Right cardiac atrium (tissue), 5 donors: ENCODE measurements around the gene COL2A1. TPM values are rescaled to one million over a fixed set of nuclear protein-coding genes. Genes with fewer than 3 reads are reported as not detected.

ENCODE experiments used
- ATAC-seq, 2 donors: fragments of 200-7000 bp; cut with Tn5 transposase; one replicate each; pipeline versions ENCODE4 v1.8.0 to v1.9.1; 2020; ENCODE audit warnings: moderate library complexity in 2 of 2, mild to moderate bottlenecking in 1 of 2
- DNase-seq, 3 donors: peaks; one replicate each; pipeline ENCODE4 v3.0.0-alpha.2; 2020
- H3K27ac ChIP-seq: one replicate; pipeline ENCODE4 v1.5.1; 2013; ENCODE audit warnings: mild to moderate bottlenecking, low read length, control low read depth, moderate library complexity
- H3K27me3 ChIP-seq: one replicate; pipeline ENCODE4 v1.6.1; 2013; ENCODE audit not compliant: control insufficient read depth, insufficient read depth
- H3K4me1 ChIP-seq: one replicate; pipeline ENCODE4 v1.6.1; 2013; ENCODE audit warnings: low read length; ENCODE audit not compliant: control insufficient read depth, insufficient read depth
- H3K4me3 ChIP-seq: one replicate; pipeline ENCODE4 v1.5.1; 2013; ENCODE audit warnings: low read length, control low read depth
- H3K9me3 ChIP-seq: one replicate; pipeline ENCODE4 v1.6.1; 2013; ENCODE audit warnings: low read length; ENCODE audit not compliant: control insufficient read depth
- WGBS: extraction: QIAGEN DNeasy Blood & Tissue Kit; methylation state at CpG from one replicate; pipeline ENCODE4 v1.1.7; 2013; 5-methylcytosine and 5-hydroxymethylcytosine counted together
- intact Hi-C, 4 donors: fragments of 100-400 bp; cut with DNase I; formaldehyde crosslinking; loops; one replicate each; pipeline versions ENCODE4 v1.11.0 to v1.14.0; 2022 to 2023
- polyA plus RNA-seq: library from polyadenylated mRNA; stranded (reverse); fragments of 200-250 nt; gene quantifications from one replicate; pipeline ENCODE4 v1.2.3, GENCODE V29; 2013
- total RNA-seq, 4 donors: library from RNA; stranded (reverse); fragmentation: NEBNext Ultra II Directional; extraction: Animal tissue kit (Norgen Biotek cat#: 25700); gene quantifications; one replicate each; pipeline ENCODE4 v1.2.1, GENCODE V29; 2021
- donor health status: healthy with polysubstance abuse.
- donor health status: DM: no; HTN: yes; CAD: no.
- donor health status: DM: no; HTN: no; CAD: no.
- donor health status: DM: no; HTN: yes; CAD: no; lungs with severe emphysema.
- donor health status: DM: yes; HTN: yes; CAD: no.

Gene COL2A1
- total and polyA plus RNA-seq, 5 donors, result 0.07 TPM; not detected in 4

GRCh38 chr12:47987411-47988072 is 16.7 kb downstream of the COL2A1 start:
- peak in 1 of 2 donors; percentile 5 for ATAC-seq
- Histone ChIP-seq H3K27ac (no peak overlapping the region), H3K4me1 (peaks cover 8% of the 10 kb centered on the region), H3K27me3 (no peaks in the 10 kb centered on the region), H3K4me3 (no peak overlapping the region), H3K9me3 (no peaks in the 10 kb centered on the region)
- 76% methylated on average over 14 of the region's 14 CpGs for WGBS
- no peak for DNase-seq
- intact Hi-C loops, result no loop called here

GRCh38 chr12:47986832-47987231 is 17.4 kb downstream of the COL2A1 start:
- WGBS, result 98% methylated on average over 5 of the region's 5 CpGs
- peak in 1 of 3 donors; percentile 14 for DNase-seq
- intact Hi-C loops, result no loop called here
- Histone ChIP-seq H3K27ac (no peak overlapping the region), H3K4me1 (peaks cover 8% of the 10 kb centered on the region), H3K27me3 (no peaks in the 10 kb centered on the region), H3K4me3 (no peak overlapping the region), H3K9me3 (no peaks in the 10 kb centered on the region)
- ATAC-seq, result no peak

GRCh38 chr12:47986291-47986660 is 18.0 kb downstream of the COL2A1 start:
- no peaks in the 10 kb centered on the region for H3K27me3 ChIP-seq
- intact Hi-C loops, result no loop called here

GRCh38 chr12:47985596-47986290 is 18.5 kb downstream of the COL2A1 start:
- ATAC-seq (no peak), DNase-seq (peak in 1 of 3 donors; percentile 25)
- intact Hi-C loops, result no loop called here
- Histone ChIP-seq H3K4me3 (no peak overlapping the region), H3K9me3 (no peaks in the 10 kb centered on the region), H3K27me3 (no peaks in the 10 kb centered on the region), H3K27ac (no peak overlapping the region), H3K4me1 (peaks cover 3% of the 10 kb centered on the region)
- WGBS, result 89% methylated on average over 16 of the region's 16 CpGs

More at GRCh38 chr12:47986291-47986660, 18.0 kb downstream of the COL2A1 start:
- ATAC-seq (no peak), DNase-seq (no peak)
- Histone ChIP-seq H3K4me3 (no peak overlapping the region), H3K27ac (no peak overlapping the region), H3K9me3 (no peaks in the 10 kb centered on the region), H3K4me1 (peaks cover 6% of the 10 kb centered on the region)
- WGBS, result 83% methylated on average over 8 of the region's 8 CpGs

GRCh38 chr12:47984331-47984801 is 19.9 kb downstream of the COL2A1 start:
- H3K4me3 ChIP-seq, result no peak overlapping the region
- H3K27me3 ChIP-seq, result no peaks in the 10 kb centered on the region
- peak in 1 of 3 donors; percentile 15 for DNase-seq
- no peaks in the 10 kb centered on the region for H3K9me3 ChIP-seq
- intact Hi-C loops, result no loop called here
- no peak for ATAC-seq
- 97% methylated on average over 8 of the region's 8 CpGs for WGBS
- H3K4me1 ChIP-seq, result peaks cover 3% of the 10 kb centered on the region
- H3K27ac ChIP-seq, result no peak overlapping the region

- intact Hi-C loops, result no loop called here
- WGBS, result 84% methylated on average over 5 of the region's 5 CpGs
- no peaks in the 10 kb centered on the region for H3K27me3 ChIP-seq
- no peak overlapping the region for H3K27ac ChIP-seq
- peaks cover 3% of the 10 kb centered on the region for H3K4me1 ChIP-seq
- H3K9me3 ChIP-seq, result no peaks in the 10 kb centered on the region
- no peak overlapping the region for H3K4me3 ChIP-seq
- no peak for ATAC-seq
- no peak for DNase-seq
Measured at GRCh38 chr12:47983541-47984115, 20.6 kb downstream of the COL2A1 start.

- no peak overlapping the region for H3K4me3 ChIP-seq
- no peaks in the 10 kb centered on the region for H3K9me3 ChIP-seq
- DNase-seq (no peak), ATAC-seq (no peak)
- H3K4me1 ChIP-seq, result peaks cover 1% of the 10 kb centered on the region
- WGBS, result 86% methylated on average over 11 of the region's 11 CpGs
- no peak overlapping the region for H3K27ac ChIP-seq
- H3K27me3 ChIP-seq, result no peaks in the 10 kb centered on the region
- intact Hi-C loops, result no loop called here
Measured at GRCh38 chr12:47982770-47983169, 21.5 kb downstream of the COL2A1 start.

- intact Hi-C loops, result no loop called here
- Histone ChIP-seq H3K27ac (no peak overlapping the region), H3K9me3 (no peaks in the 10 kb centered on the region), H3K4me1 (no peaks in the 10 kb centered on the region), H3K27me3 (no peaks in the 10 kb centered on the region), H3K4me3 (no peak overlapping the region)
- no peak for ATAC-seq
- 78% methylated on average over 5 of the region's 5 CpGs for WGBS
- no peak for DNase-seq
Measured at GRCh38 chr12:47982311-47982710, 22.0 kb downstream of the COL2A1 start.

GRCh38 chr12:47981496-47982260 is 22.6 kb downstream of the COL2A1 start:
- Histone ChIP-seq H3K27me3 (no peaks in the 10 kb centered on the region), H3K9me3 (no peaks in the 10 kb centered on the region), H3K4me1 (no peaks in the 10 kb centered on the region), H3K27ac (no peak overlapping the region), H3K4me3 (no peak overlapping the region)
- 65% methylated on average over 20 of the region's 20 CpGs for WGBS
- DNase-seq (no peak), ATAC-seq (no peak)
- intact Hi-C loops, result no loop called here

- Histone ChIP-seq H3K27me3 (no peaks in the 10 kb centered on the region), H3K4me1 (no peaks in the 10 kb centered on the region), H3K9me3 (no peaks in the 10 kb centered on the region), H3K4me3 (no peak overlapping the region), H3K27ac (no peak overlapping the region)
- ATAC-seq (no peak), DNase-seq (no peak)
- intact Hi-C loops, result no loop called here
- 76% methylated on average over 17 of the region's 17 CpGs for WGBS
Measured at GRCh38 chr12:47980779-47981495, 23.3 kb downstream of the COL2A1 start.
